Kasumi-1 (cell line): ENCODE results near the gene ZNF3.
A peak's percentile ranks its signal among the peaks of the same experiment; 100 is the strongest.
"Not testable (repeated sequence)": the region's sequence is repeated elsewhere in the genome, so short reads cannot be mapped to it uniquely, and the experiment has no call there.

Experiments
- DNase-seq, 2 experiments: peaks; one replicate each; lab custom pipeline; 2025; lab: John Stamatoyannopoulos, UW

ZNF3 gene

DNA sequence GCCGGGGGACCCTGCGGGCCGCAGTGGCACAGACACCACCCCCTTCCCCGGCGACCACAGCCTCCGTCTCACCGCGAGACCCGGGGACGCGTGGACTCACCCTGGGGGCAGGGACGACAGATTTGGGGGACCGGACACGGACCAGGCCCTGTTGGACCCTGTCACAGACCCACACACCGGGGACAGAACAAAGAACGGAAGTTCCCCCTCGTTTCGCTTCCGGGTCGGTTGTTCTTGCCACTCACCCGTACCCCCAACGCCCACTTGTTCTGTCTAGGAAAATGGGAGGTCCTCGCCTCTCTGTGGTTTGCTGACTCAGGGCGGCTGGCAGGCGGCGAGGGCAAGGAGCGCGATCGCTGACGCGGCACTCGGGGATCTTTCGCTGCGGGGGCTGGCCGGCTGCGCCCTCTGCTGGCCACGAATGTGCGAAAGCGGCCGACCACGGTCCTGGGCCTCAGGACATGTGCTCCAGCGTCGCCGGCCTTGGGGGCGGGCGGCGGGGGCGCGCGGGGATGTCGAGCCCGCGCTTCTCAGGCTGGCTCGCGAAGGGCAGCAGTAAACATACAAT lies at the start of gene ZNF3:
ZNF3 (minus strand) TSS at position 189 of the 568 bp plus-strand sequence. CDS start 4,366 bp downstream, outside the sequence.
- peak; percentile 98 to 99 for DNase-seq

DNA sequence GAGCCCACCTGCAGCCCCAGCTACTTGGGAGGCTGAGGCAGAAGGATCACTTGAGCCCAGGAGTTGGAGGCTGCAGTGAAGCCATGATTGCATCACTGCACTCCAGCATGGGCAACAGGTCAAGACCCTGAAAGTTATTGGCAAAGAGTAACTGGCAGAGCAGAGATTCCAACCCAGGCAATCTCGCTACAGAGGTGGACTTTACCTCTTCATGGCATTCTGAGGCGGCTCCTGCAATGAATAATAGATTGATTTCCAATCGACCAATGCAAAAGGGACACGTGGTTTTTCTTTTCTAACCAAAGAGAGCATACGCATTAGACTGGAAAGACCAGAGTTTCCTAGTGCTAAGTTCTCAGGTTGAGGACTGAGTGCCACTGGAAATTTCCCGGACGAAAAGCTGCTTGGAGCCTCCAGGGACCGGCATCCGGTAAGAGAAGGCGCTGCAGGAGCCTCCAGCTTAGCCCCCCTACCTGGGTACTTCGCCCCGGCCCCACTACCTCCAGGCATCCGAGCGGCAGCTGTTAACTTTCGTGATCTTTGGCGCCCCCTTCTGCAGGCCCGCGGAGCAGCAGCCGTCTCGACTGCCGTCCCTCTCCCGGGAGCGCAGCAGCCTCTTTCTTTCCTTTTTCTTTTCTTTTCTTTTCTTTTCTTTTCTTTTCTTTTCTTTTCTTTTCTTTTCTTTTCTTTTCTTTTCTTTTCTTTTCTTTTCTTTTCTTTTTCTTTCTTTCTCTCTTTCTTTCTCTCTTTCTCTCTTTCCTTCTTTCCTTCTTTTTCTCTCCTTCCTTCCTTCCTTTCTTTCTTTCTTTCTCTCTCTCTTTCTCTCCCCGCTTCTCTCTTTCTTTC lies 49.3 kb upstream of the ZNF3 start:
- DNase-seq = peak; percentile 70 to 71

DNA sequence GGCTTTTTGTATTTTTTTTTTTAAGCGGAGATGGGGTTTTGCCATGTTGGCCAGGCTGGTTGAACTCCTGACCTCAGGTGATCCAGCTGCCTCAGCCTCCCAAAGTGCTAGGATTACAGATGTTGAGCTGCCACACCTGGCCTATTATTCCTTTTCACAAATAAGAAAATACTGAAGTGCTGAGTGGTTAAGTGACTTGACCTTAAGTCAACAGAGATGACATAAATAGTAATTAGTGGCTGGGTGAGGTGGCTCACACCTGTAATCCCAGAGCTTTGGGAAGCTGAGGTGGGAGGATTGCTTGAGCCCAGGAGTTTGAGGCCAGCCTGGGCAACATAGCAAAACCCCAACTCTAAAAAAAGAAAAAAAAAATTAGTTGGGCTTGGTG lies 48.7 kb upstream of the ZNF3 start:
- not testable (repeated sequence) for DNase-seq

DNA sequence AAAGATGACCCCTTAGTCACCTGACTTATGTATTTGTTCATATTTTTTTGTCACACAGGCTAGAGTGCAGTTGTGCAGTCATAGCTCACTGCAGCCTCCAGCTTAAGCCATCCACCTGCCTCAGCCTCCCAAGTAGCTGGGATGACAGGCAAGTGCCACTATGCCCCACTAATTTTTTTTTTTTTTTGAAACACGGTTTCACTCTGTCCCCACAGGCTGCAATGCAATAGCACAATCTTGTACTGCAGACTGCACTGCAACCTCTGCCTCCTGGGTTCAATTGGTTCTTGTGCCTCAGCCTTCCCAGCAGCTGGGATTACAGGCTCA lies 47.1 kb upstream of the ZNF3 start:
- DNase-seq = no peak

DNA sequence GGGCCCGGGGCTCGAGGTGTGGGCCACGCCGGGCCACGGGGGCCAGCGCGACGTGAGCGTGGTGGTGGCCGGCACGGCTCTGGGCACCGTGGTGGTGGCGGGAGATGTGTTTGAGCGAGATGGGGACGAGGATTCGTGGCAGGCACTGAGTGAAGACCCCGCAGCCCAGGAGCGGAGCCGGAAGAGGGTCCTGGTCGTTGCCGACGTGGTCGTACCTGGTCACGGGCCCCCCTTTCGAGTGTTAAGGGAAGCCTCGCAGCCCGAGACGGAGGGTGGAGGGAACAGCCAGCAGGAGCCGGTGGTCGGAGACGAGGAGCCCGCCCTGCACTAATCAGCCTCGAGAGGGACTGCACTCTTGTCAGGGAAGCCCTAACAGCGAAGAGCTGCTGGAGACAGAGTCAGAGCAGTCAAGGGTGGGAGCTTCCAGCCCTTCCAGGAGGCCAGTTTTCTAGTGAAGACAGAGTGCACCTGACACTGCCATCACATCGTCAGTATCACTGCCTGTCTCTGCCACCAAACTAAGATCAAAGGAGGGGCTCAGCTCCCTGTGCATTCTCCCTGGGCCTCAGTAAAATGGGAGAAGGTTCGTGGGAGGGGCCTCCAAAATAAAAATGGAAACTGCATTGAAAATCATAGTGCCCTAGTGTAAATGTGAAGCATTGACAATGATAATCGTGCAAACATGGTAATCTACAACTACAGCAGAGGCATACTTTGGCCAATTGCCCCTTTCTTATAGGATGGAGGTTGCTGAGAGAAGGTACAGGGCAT lies 46.5 kb upstream of the ZNF3 start:
- DNase-seq = peak in 1 of 2 experiments; percentile 41

DNA sequence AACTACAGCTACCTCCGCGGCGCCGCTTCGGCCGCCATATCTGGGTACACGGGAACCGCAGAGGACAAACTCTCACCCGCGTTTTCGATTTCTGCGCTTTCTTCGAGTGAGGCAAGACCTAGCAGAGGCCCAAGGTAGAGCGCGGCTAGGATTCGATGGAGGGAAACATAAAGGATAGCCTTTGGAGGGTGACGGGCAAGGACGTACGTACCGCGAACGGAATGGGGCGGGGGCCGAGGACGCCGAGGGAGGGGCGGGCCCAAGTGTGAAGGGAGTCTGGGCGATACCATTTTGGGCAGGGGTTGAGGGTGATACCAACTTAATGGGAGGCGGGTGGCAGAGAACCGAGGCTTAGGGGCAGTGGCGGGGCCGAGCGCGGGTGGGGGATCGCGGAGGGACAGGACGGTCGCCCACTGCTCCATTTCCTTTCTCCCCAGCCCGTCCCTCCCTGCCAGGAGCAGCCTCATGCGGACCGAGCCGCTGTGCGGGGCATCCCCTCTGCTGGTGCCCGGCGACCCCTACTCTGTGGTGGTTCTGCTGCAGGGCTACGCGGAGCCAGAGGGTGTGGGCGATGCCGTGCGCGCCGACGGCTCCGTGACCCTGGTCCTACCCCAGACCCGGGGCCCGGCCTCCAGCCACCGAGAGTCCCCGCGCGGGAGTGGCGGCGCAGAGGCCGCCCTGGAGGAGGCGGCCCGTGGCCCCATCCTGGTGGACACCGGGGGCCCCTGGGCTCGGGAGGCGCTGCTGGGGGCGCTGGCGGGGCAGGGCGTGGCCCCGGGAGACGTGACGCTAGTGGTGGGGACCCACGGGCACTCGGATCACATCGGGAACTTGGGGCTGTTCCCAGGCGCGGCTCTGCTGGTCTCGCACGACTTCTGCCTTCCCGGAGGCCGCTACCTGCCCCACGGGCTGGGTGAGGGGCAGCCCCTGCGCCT lies 45.7 kb upstream of the ZNF3 start, which contains the start of gene MBLAC1:
MBLAC1 (plus strand) TSS at position 37 of the 935 bp plus-strand sequence; CDS start at position 466, 429 bp downstream.
- peak; percentile 90 to 94 for DNase-seq

DNA sequence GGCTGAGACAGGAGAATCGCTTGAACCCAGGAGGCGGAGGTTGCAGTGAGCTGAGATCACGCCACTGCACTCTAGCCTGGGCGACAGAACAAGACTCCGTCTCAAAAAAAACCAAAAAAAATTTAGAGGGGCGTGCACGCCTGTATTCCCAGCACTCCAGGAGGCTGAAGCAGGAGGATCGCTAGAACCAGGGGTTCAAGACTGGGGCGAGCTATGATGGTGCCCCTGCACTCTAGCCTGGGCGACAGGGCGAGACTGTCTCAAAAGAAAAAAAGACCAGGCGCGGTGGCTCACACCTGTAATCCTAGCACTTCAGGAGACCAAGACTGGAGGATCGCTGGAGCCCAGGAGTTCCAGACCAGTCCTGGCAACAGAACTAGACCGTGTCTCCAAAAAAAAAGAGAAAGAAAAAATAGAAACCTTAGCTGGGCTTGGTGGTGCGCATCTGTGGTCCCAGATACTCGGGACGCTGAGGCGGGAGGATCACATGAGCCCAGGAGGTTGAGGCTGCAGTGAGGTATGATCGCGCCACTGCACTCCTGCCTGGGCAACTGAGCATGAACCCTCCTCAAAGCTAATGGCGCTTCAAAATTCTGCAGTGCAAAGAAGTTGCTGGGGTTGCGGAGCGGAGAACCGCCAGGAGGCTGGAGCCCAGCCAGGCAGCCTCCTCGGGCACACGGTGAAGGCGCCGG lies 44.9 kb upstream of the ZNF3 start:
- DNase-seq = no peak

DNA sequence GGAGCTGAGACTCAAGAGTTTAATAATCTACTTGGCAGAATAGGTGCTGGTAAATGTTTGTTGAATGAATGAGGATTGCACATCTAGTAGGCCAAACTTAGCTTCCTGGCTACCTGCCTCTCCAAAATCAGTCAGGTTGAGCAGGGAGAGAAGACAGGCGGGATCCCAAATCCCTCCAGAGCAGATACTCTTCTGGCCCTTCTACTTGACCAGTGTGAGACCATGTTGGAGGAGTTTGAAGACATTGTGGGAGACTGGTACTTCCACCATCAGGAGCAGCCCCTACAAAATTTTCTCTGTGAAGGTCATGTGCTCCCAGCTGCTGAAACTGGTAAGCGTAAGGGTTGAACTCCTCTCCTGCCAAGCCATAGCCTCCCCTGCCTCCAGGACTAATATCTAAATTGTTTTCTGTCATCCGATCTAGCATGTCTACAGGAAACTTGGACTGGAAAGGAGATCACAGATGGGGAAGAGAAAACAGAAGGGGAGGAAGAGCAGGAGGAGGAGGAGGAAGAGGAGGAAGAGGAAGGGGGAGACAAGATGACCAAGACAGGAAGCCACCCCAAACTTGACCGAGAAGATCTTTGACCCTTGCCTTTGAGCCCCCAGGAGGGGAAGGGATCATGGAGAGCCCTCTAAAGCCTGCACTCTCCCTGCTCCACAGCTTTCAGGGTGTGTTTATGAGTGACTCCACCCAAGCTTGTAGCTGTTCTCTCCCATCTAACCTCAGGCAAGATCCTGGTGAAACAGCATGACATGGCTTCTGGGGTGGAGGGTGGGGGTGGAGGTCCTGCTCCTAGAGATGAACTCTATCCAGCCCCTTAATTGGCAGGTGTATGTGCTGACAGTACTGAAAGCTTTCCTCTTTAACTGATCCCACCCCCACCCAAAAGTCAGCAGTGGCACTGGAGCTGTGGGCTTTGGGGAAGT lies 43.0 kb upstream of the ZNF3 start:
- DNase-seq = no peak

DNA sequence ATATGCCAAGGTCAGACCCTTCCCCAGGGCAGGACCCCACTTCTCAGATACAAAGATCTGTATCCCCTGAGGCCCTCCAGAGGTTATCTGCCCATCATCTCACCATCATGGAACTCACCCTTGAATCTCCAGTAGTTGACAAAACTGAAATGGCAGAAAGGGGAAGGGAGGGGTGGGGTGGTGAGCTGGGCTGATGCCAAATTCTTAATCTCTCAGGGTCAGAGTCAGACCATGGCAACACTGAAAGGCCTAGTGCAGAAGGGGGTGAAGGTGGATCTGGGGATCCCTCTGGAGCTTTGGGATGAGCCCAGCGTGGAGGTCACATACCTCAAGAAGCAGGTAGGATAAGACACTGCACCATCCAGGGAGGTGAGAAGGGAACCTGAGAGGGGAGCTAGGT lies 41.0 kb upstream of the ZNF3 start:
- no peak for DNase-seq

DNA sequence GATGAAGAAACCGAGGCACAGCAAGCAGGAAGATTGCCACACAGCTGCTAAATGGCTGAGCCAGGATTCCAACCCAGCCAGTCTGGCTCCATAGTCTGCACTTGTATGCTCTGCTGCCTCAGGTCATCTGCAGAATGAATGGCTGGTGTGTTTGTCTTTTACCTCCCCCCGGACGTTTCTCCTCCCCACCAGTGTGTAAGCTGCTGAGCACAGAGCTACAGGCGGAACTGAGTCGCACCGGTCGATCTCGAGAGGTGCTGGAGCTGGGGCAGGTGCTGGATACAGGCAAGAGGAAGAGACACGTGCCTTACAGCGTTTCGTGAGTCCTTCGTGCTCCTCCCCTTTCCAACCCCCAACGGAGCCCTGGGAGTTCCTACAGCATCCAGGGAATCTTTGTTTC lies 40.5 kb upstream of the ZNF3 start:
- DNase-seq = no peak

DNA sequence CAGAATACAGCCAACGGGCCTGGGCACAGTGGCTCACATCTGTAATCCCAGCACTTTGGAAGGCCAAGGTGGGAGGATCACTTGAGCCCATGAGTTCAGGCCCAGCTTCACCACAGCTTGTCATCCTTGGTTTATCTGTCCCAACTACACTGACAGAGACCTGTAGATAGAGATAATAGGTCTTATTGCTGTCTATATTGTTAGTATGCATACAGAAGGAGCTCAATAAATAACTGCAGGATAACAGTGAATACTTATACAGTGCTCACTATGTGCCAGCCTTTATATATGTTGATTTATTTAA lies 39.2 kb upstream of the ZNF3 start:
- DNase-seq = no peak

DNA sequence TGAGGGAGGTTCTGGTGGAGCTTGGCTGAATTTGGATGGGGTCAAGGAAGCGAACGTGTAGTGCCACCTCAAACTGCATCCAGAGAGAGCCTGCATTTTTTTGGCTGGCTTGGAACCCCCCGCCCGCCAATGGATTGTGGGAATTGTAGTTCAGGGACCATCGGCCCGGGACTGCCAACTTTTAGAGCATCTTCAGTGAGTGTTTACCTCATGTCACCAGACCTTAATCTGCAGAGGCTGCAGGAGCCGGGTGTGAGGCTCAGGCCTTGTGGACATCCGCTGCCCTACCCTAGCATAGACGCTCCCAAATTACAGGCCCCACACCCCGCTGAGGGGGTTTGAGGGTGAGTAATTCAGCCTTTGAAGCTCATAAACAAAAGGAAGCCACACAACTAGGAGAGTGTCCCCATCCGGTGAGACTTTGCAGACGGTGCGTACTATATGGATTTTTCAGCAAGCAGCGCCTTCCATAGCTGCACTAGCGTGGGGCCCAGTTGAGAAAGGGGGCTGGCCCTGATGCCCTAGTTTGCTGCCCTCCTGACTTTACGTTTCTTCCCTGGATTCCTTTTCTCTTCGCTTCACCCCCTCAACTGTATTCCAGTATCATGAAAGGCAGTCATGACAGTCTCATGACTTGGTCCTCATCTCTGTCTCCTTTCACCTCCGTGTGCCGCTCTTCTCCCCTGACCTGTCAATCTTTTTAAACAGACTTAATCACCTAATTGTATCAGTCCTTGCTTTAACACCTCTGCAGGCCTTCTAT lies 38.6 kb upstream of the ZNF3 start:
- DNase-seq = peak; percentile 67 to 74

DNA sequence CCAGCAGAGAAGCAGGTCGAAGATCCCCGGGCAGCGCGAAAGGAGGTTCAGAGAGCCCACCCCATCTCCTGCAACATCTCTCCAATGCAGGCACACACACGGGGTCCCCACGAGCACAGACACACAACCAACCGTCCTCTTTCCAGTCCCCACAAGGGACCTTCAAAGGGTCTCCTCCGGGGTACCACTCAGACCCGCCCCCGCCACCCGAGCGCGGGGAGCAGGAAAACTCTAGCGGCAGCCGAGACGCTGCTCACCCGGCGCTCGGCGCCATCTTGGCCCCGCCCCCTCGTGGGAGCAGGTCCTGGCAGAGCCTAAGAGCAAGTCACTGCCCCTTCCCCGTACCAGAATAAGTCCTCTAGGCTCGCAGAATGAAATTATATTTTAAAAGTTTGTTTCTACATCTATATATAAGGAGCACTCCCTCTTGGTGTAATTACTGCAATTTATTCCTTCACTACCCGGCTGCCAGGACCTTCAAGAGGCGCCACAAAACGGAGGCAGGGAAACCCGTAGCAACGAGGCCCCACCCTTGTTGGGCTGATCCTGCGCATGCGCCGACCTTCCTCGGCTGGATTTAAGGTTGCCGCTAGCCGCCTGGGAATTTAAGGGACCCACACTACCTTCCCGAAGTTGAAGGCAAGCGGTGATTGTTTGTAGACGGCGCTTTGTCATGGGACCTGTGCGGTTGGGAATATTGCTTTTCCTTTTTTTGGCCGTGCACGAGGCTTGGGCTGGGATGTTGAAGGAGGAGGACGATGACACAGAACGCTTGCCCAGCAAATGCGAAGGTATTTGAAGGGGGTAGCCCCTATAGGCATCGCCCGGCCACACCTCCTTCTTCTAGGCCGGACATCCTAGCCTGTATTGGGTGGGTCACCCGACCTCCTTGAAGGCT lies 37.8 kb upstream of the ZNF3 start, which contains the start of the genes CNPY4 and TAF6:
CNPY4 (plus strand) TSS at position 563 of the 898 bp plus-strand sequence; CDS start at position 674, 111 bp downstream.
TAF6 (minus strand) TSS at position 287 of the 898 bp plus-strand sequence. CDS start 5,149 bp downstream, outside the sequence.
- peak; percentile 91 to 92 for DNase-seq

DNA sequence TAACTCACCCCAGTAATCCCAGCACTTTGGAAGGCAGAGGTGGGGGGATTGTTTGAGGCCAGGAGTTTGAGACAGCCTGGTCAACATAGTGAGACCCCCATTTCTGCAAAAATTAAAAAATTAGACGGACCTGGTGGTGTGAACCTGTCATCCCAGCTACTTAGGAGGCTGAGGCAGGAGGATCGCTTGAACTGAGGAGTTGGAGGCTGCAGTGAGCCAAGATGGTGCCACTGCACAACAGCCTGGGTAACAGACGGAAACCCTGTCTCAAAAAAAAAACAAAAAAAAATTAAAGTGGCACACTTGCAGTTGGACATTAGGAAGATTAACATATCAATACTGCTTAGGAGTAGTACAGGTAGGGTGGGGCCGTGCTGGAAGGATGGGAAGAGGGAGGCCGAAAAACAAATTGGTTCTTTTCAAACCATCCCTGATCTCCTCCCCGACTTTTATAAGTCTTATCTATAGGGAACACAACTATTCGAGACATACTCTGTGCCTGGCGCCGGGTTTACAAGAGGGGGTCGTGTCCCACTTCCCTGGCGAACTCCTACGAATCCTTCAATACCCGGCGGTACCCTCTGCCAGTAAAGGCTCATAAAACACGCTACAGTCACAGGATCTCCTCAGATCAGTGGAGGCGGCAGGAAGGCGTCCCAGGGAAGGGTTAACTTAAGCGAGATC lies 37.0 kb upstream of the ZNF3 start:
- peak in 1 of 2 experiments; percentile 47 for DNase-seq

DNA sequence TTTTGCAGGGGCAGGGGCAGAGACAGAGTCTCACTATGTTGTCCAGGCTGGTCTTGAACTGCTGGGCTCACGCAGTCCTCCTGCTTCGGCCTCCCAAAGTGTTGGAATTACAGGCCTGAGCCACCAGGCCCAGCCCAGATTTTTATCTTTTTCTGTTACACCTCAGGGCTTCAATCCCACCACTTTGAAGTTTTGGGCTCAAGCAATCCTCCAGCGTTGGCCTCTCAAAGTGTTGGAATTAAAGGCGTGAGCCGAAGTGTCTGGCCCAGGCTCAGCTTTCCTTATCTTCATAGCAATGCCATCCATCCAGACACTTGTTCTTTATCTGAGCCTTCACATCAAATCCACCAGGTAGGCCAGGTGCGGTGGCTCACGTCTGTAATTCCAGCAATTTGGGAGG lies 33.5 kb upstream of the ZNF3 start:
- DNase-seq = no peak

DNA sequence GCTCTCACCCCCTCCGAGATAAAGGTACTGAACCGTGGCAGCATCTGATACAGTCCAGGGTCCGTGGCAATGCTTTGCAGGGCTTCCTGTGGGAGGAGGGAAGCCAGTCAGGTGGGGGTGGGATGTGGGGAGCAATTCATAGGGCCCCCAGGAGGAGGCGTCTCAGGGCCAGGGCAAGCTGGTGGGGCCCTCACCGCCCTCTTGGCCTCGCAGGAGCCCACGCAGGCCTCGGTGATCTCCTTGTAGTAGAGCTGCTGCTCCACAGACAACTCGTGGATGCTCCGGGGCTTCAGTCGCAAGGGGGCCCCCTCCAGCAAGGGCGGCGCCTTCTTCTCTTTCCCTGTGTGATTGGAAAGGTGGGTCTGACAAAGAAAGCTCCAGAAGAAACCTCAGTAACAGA lies 30.4 kb upstream of the ZNF3 start:
- DNase-seq = no peak

DNA sequence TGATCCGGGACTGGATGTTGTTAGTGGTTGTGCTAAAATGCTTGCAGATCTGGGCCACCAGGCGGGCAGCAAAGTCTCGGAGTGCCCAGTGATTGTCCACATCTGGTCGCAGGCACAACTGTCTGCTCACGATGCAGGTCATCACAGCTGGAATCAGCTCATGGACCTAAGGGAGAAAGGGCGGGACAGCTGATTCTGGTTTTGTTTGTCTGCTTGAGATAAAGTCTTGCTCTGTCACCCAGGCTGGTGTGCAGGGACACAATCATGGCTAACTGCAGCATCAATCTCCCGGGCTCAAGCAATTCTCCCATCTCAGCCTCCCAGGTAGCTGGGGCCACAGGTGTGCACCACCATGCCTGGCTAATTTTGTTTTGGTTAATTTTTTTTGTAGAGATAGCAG lies 29.6 kb upstream of the ZNF3 start:
- no peak for DNase-seq
